Ishikawa (cell line): Measurements from ENCODE around the gene WDR82.
A peak's percentile ranks its signal among the peaks of the same experiment; 100 is the strongest.

Experiments
- CEBPB ChIP-seq: IDR thresholded peaks from 2 replicates; pipeline ENCODE4 v1.6.1; 2012
- CREB1 ChIP-seq: IDR thresholded peaks from 2 replicates; pipeline ENCODE4 v1.6.1; 2012; ENCODE audit warnings: low read depth
- EGR1 ChIP-seq: IDR thresholded peaks from 2 replicates; pipeline ENCODE4 v1.6.1; 2012
- EP300 ChIP-seq: IDR thresholded peaks from 2 replicates; pipeline ENCODE4 v1.6.1; 2012; ENCODE audit warnings: borderline replicate concordance
- FOXM1 ChIP-seq: IDR thresholded peaks from 2 replicates; pipeline ENCODE4 v1.6.1; 2012; ENCODE audit warnings: low read depth, borderline replicate concordance
- NFIC ChIP-seq: IDR thresholded peaks from 2 replicates; pipeline ENCODE4 v1.6.1; 2012
- RAD21 ChIP-seq: IDR thresholded peaks from 2 replicates; pipeline ENCODE4 v1.6.1; 2012; ENCODE audit warnings: low read depth
- TAF1 ChIP-seq: IDR thresholded peaks from 2 replicates; pipeline ENCODE4 v1.6.1; 2012; ENCODE audit warnings: low read depth, mild to moderate bottlenecking
- TCF12 ChIP-seq: IDR thresholded peaks from 2 replicates; pipeline ENCODE4 v1.6.1; 2012; ENCODE audit warnings: low read depth
- YY1 ChIP-seq: IDR thresholded peaks from 2 replicates; pipeline ENCODE4 v1.6.1; 2012; ENCODE audit warnings: low read depth
- ZBTB7A ChIP-seq: IDR thresholded peaks from 2 replicates; pipeline ENCODE4 v1.6.1; 2012; ENCODE audit warnings: low read depth
- TF ChIP-seq, protein P1 (sequence below): IDR thresholded peaks from 2 replicates; pipeline ENCODE4 v1.6.1; 2012
- TF ChIP-seq, protein P2 (sequence below): IDR thresholded peaks from 2 replicates; pipeline ENCODE4 v1.6.1; 2012
- TF ChIP-seq, protein P3 (sequence below): IDR thresholded peaks from 2 replicates; pipeline ENCODE4 v1.6.1; 2012; ENCODE audit warnings: low read depth, mild to moderate bottlenecking

WDR82 gene

DNA sequence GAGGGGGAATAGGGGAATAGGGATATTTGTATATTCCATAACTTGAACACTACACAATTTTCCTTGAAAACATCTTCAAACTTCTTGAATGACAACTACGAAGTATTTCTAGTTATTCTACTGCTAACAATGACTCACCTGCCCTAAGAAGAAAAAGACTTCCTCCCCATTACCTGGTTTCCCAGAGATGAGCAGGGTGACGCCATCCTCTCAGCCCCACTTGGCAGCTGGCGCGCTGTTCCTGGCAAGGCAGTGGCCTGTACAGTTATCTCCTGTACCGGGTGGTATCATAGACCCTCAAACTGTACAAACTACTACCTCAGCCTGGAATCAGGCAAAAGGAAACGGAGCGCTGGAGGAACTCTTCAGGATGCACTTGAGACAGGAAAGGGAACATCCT, 10.4 kb downstream of the WDR82 start:
- TF ChIP-seq EP300 (no peak), EGR1 (no peak), ZBTB7A (no peak), TCF12 (no peak), CEBPB (no peak), YY1 (no peak), RAD21 (no peak), CREB1 (no peak)
- TF ChIP-seq, protein P1, sequence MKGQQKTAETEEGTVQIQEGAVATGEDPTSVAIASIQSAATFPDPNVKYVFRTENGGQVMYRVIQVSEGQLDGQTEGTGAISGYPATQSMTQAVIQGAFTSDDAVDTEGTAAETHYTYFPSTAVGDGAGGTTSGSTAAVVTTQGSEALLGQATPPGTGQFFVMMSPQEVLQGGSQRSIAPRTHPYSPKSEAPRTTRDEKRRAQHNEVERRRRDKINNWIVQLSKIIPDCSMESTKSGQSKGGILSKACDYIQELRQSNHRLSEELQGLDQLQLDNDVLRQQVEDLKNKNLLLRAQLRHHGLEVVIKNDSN, result no peak
- TF ChIP-seq, protein P2, sequence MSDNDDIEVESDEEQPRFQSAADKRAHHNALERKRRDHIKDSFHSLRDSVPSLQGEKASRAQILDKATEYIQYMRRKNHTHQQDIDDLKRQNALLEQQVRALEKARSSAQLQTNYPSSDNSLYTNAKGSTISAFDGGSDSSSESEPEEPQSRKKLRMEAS, result no peak

DNA sequence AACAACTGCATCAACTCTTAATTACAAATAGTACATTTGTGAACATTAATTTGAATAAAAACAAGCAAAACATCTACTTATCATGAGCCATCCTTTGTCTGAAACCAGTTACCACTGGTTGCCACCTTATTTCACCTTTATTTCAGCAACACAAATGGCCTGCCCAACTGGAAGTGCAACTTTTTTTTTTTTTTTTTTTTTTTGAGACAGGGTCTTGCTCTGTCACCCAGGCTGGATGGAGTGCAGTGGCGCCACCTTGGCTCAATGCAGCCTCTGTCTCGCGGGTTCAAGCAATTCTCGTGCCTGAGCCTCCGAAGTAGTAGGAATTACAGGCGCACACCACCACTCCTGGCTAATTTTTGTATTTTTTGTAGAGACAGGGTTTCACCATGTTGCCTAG, 13.1 kb downstream of the WDR82 start:
- TF ChIP-seq RAD21, result peak; percentile 31; the same call in 1 of the 2 replicates
- TF ChIP-seq, protein P1, result no peak
- peak; percentile 31; the same call in 1 of the 2 replicates for TF ChIP-seq TCF12
- TF ChIP-seq EP300, result peak; percentile 19; the same call in 1 of the 2 replicates

DNA sequence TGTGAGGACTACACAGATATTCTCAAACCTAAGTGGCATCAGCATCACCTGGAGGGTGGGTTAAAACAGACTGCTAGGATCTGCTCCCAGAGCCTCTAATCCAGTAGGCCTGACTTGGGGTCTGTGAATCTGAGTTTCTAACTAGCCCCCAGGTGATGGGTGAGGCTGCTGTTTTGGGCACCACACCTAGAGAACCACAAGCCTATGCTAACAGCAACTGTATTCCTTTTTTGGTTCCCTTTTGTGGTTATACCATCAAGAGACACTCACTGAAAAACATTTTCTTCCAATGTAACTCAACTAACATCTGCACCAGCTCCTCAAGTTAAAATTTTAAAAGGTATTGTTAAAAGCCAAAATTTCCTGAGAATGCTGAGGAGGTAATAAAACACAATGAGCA, 16.0 kb downstream of the WDR82 start:
- TF ChIP-seq YY1, result no peak
- no peak for TF ChIP-seq EGR1
- TF ChIP-seq FOXM1, result no peak
- no peak for TF ChIP-seq ZBTB7A
- TF ChIP-seq, protein P3, sequence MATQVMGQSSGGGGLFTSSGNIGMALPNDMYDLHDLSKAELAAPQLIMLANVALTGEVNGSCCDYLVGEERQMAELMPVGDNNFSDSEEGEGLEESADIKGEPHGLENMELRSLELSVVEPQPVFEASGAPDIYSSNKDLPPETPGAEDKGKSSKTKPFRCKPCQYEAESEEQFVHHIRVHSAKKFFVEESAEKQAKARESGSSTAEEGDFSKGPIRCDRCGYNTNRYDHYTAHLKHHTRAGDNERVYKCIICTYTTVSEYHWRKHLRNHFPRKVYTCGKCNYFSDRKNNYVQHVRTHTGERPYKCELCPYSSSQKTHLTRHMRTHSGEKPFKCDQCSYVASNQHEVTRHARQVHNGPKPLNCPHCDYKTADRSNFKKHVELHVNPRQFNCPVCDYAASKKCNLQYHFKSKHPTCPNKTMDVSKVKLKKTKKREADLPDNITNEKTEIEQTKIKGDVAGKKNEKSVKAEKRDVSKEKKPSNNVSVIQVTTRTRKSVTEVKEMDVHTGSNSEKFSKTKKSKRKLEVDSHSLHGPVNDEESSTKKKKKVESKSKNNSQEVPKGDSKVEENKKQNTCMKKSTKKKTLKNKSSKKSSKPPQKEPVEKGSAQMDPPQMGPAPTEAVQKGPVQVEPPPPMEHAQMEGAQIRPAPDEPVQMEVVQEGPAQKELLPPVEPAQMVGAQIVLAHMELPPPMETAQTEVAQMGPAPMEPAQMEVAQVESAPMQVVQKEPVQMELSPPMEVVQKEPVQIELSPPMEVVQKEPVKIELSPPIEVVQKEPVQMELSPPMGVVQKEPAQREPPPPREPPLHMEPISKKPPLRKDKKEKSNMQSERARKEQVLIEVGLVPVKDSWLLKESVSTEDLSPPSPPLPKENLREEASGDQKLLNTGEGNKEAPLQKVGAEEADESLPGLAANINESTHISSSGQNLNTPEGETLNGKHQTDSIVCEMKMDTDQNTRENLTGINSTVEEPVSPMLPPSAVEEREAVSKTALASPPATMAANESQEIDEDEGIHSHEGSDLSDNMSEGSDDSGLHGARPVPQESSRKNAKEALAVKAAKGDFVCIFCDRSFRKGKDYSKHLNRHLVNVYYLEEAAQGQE, result no peak
- no peak for TF ChIP-seq TAF1
- TF ChIP-seq, protein P2, result no peak
- TF ChIP-seq RAD21, result no peak
- TF ChIP-seq, protein P1, result no peak

DNA sequence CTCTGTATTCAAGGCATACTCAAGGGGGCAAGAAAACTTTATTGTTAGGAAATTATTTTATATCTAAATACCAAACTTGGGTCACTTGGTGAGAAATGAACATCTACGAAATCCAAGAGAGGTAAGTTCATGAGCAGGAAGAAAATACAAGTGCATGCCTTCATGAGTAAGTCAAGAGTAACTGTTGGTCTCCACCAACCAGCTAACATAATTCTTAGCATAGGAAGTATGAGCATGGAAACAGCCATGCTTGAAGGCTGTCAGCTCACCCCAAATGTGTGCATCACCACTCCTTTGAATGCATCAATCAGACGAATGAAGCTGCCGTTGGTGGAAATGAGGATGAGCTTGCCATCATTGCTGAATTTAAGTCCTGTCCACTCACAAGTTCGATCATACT, 19.0 kb downstream of the WDR82 start:
- TF ChIP-seq, protein P3, result no peak
- TF ChIP-seq NFIC, result no peak
- TF ChIP-seq, protein P2, result no peak
- TF ChIP-seq, protein P1, result no peak
- TF ChIP-seq TCF12, result no peak
- TF ChIP-seq EGR1, result no peak
- TF ChIP-seq FOXM1, result no peak
- no peak for TF ChIP-seq ZBTB7A

DNA sequence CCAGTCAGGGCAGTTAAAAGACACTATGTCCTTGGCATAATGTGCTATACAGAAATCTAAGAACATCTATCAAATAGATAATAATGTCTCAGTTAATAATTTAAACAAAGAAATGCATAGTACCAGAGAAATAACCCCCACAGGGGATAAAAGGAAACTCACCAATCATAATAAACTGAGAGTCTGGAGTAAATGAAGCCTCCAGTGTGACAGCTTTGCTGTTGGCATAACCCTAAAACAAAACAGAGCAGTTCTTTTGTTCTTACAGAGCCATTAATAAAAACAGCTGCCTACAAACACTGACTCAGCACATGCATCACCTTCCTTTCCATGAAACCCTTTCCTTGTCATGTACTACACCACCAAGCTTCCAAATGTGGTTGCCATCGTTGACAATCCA, 19.4 kb downstream of the WDR82 start:
- TF ChIP-seq TAF1 (no peak), YY1 (no peak), EP300 (no peak), FOXM1 (no peak), CREB1 (no peak), CEBPB (no peak), EGR1 (no peak), RAD21 (no peak), NFIC (no peak), TCF12 (no peak)
- TF ChIP-seq, protein P1, result no peak
- TF ChIP-seq, protein P3, result no peak
- TF ChIP-seq, protein P2, result no peak
